NCI-H2227 (cell line): ENCODE measurements around the gene KIT.
"Not testable (repeated sequence)": the region's sequence is repeated elsewhere in the genome, so short reads cannot be mapped to it uniquely, and the experiment has no call there.

Source experiments
- DNase-seq: peaks from one replicate; lab custom pipeline; 2025; ENCODE audit not compliant: unreplicated experiment; lab: John Stamatoyannopoulos, UW

Gene KIT

DNA sequence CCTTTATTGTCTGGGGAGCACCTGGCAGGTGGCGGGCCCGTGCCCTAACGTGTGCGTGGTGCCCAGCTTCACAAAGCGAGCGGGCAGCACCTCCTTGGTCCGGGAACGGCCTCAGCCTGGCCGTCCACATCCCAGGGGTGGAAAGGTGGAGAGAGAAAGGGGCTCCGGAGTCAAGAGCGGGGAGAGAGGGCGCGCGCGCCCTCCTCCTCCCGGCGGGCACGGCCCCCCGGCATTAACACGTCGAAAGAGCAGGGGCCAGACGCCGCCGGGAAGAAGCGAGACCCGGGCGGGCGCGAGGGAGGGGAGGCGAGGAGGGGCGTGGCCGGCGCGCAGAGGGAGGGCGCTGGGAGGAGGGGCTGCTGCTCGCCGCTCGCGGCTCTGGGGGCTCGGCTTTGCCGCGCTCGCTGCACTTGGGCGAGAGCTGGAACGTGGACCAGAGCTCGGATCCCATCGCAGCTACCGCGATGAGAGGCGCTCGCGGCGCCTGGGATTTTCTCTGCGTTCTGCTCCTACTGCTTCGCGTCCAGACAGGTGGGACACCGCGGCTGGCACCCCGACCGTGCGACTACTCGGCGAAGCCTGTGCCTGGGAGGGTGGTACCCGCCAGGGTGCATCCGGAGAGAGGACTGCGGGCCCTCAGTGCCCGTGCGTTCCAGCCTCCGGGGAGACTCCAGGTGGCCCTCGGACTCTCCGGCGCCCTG lies at the start of gene KIT:
KIT (plus strand) TSS at position 407 of the 701 bp plus-strand sequence; CDS start at position 465, 58 bp downstream.
- DNase-seq: peak; percentile 79

DNA sequence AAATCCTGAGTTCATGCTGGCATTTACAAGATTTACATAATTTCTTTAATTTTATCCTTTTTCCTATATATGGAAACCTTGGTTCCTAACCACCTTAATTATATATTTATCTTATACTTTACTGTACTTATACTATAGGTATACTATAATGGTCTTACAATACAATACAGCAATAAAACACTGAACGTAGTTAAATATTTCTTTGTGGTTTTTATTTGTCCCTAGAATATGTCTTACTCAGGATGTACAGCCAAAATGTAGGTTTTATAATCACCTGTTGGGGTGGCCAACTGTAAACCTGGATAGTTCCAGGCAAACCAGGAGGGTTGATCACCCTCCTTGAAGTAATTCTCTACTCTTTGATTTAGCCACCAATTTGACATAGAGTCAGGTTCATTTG lies 48.4 kb upstream of the KIT start:
- DNase-seq: no peak

DNA sequence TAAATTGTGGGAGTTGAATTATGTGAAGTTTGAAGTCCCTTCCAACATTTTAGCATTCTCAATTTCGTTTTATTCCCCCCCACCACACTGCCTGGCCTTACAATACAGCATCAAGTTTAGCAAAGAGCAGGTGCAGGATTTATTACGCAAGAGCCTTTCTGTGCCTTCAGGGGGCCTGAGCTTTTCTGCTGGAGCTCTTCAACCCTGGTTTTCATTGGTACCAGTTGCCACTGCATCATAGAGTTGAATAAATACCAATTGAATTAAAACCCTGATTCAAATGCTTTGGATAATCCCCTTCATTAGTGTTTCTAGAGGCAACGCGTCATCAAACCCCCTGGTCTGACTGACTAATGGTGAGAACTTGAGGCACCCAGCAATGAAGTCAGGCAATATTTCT lies 43.6 kb upstream of the KIT start:
- no peak for DNase-seq

DNA sequence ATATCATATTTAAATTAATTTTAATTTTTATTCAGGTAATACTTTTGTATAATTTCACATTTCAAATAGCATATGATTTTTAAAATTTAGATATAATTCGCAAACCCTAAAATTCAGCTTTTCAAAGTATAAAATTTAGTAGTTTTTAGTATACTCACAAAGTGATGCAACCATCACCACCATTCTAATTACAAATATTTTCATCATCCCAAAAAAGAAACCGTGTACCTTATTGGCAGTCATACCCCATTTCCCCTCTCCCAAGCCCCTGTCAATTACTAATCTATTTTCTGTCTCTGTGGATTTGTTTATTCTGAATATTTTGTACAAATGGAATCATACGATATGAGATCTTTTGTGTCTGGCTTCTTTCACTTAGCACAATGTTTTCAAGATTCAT lies 37.0 kb upstream of the KIT start:
- no peak for DNase-seq

DNA sequence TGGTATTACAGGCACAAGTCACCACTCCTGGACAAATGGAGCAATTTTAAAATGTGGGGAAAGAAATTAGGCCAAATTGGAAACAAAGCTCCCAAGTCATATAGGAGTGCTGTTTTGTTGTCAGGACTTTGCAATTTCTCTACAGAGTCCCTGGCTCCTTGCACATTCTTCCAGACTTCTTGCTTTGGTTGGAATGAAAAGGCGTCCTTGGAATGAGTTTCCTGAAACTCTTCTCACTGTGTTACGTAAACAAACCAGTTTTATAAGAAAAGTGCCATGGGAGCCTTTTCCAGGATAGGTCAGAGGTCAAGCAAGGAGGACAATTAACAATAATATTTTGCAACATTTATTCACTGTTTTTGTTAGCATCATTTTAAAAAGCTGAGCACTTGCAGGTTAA lies 32.4 kb upstream of the KIT start:
- DNase-seq: no peak

DNA sequence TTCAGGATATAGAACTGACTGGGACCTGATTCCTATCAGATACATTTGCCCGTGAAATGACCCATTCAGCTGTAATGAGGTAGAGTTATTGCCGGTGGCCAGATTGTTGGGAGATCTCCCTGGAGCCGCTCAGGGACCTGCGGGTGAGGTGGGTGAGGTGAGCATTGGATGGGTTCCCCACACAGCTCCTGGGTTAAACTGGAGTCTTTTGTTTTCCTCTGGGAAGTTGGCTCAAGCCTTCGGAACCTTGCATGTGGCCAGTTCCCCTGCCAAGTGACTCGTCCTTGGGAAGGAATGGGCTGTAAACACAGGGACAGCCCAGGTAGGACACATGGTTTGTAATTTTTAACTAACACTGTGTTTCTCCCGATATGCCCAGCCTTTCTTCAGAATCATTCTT lies 31.6 kb upstream of the KIT start:
- DNase-seq: no peak

DNA sequence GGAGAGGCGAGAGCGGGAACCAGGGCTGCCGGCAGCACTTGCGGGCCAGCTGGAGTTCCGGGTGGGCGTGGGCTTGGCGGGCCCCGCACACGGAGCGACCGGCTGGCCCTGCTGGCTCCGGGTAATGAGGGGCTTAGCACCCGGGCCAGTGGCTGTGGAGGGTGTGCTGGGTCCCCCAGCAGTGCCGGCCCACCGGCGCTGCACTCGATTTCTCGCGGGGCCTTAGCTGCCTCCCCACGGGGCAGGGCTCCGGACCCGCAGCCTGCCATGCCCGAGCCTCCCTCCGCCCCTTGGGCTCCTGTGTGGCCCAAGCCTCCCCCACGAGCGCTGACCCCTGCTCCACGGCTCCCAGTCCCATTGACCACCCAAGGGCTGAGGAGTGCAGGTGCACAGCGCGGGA lies 25.2 kb upstream of the KIT start:
- no peak for DNase-seq

DNA sequence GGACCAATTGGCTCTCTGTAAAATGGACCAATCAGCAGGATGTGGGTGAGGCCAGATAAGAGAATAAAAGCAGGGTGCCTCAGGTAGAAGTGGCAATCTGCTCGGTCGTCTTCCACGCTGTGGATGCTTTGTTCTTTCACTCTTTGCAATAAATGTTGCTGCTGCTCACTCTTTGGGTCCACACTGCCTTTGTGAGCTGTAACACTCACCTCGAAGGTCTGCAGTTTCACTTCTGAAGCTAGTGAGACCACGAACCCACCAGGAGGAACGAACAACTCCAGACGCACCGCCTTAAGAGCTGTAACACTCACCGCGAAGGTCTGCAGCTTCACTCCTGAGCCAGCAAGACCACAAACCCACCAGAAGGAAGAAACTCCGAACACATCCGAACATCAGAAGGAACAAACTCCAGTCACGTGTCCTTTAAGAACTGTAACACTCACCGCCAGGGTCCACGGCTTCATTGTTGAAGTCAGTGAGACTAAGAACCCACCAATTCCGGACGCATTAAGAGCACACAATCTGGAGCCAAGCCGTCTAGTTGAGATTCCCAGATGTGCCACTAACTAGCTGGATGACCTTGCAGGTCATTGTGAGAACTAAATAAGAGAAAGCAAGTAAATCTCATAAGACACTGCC lies 24.5 kb upstream of the KIT start:
- DNase-seq: not testable (repeated sequence)

DNA sequence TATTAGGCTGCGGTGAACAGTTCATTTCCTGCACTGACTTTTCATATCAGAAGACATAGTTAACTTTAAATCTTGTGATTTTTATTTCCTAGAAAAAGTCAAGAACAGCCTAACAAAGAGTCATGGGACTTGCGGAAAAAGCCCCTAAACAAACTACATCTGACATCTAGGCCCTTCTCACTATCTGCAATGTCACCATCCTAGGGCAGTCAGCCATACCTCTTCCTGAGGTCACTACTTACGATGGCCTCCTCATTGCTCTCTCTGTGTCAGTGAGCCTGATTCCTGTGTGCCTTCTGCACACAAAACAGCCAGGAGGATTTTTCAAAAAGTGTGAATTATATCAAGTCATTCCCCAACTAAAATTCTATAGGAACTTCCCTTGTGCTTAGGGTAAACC lies 22.4 kb upstream of the KIT start:
- no peak for DNase-seq

DNA sequence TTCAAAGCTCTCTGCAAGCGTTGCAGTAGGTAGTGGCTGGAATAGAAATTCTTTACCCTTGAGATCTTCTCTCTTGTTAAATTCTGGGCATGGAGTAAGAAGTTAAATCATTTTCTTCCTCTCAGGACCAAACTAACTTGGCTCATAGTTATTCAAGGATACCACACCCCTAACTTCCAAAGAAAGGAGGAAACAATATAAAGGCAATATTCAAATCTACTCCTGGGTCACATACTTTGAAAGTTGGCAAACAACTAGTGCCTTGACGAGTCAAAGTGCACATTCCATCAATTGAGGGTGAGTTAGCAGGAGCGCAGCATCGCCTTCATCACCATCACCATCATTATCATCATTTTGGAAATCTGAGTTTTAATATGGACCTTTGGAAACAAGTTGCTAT lies 20.4 kb upstream of the KIT start:
- no peak for DNase-seq

DNA sequence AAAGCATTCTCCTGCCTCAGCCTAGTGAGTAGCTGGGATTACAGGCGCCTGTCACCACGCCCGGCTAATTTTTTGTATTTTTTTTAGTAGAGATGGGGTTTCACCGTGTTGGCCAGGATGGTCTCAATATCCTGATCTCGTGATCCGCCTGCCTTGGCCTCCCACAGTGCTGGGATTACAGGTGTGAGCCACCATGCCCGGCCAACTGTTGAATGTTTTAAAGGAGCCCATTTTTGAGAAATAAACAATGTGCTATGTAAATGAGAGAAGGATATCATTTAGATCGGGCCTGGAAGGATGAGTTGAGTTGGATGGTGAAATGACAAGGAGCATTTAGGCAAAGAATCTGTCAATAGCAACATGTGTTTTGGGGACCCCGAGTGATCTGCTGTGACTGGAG lies 16.7 kb upstream of the KIT start:
- DNase-seq: not testable (repeated sequence)

DNA sequence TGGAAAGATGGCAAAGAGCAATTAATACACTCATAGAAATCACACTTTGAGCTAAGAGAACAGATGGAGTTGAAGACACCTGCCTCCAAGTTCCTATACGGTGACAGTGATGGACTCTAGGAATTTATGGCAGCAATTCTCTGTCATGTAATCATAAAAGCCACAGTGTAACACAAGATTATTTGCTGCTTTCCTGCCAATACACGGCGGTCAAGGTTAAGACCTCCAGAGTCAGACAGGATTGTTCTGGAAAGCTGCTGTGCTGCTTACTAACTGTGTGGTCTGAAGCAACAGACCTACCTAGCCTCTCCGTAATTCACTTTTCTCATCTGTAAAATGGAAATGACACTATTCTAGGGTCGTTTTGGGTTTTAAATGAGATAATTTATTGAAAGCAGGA lies 14.6 kb upstream of the KIT start:
- DNase-seq: no peak

DNA sequence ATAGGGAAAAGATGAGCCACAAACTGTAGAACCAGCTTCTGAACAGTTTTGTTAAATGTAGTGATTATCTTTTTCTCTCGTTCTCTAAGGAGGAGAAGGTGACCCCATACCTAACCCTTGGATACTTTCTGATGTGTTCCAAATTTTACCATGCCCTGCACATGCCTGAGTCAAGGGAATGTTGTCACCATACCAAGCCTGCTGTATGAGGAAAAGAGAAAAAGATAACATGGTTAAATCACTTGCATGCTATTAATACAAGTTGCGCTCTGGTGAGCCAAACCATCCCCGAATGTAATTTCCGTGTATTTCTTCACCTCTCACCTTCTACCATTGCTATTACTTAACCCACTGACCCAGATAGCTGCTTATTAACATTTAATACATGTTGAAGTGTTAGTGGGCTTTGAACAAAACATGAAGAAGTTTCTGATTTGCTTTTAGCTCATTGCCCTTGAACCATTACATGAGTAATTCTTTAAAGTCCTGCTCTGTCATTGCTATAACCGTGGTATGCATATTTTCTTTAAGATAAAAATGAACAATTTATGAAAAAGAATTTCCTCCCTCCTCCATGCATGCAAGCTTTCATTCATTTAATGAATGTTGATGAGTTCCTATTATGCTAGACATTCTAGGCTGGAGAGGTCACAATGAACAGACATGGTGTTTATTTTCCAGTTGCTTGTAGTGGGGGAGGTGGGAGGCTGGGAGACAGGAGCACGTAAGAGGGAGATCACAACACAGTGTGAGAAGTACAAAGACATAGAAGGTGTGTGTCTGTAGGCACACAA lies 13.6 kb upstream of the KIT start:
- DNase-seq: no peak

DNA sequence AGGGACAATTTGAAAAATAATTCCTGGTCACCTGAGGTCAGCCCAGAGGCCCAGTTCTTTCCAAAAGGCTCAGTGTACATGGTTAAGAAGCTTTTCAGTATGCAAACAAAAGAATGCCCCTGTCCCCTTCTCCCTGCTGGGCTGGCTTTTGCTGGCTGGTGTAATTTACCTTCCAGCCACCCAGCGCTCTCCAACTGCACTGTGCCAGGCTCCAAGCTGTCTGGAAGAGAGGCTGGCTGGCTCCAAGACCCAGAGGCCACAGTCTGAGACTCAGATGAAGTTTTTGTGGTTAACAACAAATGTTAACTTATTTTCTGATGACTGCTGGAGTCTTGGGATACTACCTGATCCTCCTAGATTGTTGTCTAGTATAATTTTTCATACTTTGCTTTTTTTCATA lies 11.9 kb upstream of the KIT start:
- DNase-seq: no peak

DNA sequence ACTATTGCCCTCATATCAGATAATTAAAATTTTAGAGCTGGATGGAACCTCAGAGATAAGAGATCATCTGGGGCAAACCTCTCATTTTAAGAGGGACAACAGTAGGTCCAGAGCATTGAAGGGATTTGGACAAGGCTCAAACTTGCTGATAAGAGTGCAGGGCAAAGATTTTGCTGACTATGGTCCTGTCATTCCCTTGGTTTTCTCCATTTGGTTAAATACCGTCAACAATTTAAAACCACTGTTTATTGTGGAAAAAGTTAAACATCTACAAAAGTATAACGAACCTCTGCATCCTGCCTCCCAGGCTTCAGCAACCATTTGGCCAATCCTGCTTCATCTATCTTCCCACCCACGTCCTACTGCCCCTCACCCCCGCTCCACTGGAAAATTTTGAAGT lies 10.7 kb upstream of the KIT start:
- DNase-seq: no peak

DNA sequence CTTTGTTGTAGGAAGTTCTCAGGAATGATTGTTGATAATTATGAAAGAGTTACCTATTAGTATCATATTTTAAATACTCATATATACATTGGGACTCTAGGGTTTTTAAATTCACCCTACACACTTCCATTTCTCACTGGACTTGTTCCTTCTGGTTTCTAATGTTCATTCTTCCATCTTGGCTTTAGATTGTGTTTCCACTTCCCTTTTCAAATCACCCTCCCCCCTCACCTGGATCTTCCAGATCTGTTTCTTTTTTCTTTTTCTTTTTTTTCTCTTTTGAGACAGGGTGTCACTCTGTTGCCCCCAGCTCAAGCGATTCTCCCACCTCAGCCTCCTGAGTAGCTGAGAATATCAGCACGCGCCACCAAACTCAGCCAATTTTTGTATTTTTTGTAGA lies 6.7 kb upstream of the KIT start:
- DNase-seq: no peak

DNA sequence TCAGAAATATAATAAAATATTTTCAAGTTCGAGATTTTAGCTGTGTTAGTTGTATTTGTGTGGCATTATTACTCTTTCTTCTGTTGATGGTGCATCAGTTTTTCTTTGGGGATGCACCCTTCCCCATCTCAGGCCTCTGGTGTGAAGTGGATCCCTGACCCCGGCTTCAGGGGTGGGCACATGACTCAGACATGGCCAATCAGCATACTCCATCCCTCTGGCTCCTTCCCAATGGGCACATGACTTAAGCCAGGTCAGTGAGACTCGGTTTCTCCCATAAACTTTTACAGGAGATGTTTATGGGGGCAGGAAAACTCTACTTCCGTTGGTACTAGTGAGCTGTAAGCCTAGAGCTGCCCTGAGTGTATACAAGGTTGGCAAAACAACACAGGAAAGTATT lies 3.0 kb upstream of the KIT start:
- DNase-seq: no peak

DNA sequence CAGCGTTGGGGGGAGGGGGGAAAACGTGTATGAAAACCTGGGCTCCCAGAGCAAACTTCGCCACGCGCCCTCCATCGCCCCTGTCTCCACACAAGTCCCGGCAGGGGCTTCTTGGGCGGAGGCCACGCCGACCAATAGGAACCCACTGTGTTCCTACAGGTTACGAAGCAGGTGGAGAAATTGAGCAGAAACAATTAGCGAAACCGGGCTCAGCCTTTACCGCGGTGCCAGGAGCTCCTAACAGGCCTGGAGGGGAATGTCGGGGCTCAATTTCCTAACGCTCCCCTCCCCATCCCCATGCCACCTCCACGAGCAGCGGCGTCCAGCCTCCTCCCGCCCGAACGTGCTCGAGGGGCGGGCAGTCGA lies 589 bp upstream of the KIT start:
- peak; percentile 28 for DNase-seq

DNA sequence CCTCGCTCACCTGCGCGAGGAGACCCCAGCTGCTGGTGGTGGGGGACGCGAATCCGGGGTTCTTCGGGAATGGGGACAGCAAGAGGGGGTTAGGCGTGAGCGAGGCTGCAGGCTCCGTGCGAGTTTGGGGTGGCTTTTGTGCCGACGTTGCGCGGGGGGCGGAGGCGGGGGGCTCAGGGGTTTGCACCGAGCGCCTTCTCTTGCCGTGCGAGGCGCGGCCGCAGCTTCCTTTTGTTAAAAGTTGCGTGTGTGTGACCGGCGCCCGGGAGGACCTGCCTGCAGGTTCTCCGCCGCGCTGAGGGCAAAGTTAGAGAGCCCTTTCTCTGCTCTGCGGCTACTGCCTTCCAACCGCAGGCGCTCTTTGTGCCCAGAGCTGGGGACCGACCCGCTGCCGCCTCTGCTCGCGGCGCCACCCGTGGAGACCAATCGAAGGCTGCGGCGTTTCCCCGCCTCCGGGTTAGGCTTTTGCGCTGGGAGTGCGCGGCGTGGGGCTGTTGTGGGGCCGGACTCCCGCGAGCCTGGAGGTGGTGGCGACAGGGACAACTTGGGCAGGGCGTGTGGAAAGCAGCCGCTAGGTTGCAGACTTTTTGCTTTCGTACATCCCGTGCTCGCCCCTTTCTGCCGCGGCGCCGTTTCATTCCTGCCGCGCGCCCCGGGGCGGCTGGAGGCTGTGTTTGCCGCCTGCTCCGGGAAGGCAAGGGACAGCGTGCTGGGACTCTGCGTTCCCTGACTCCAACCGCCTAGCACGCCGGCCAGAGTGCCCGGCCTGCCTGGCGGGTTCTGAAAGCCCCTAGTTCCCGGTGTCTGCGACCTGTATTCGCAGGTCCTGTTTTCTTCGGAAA lies 716 bp downstream of the KIT start:
- DNase-seq: peak; percentile 28

DNA sequence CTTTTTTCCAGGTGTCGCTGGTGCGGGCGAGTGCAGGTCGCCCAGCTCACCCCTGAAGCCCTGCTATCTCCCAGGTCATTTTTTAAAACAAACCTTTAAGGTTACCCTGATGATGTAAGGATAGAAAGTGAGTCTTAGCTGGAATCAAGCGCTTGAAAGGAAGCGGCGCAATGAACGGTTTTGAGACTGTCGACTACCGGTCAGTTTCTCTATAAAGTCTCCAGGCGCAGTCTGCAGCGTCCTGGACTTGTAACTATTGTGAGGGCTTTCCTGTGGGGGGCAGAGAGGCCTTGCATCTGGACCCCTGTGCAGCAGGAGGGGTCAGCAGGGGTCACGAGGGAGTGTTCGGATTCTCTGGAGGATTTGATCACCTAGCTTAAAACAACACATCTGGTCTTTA lies 1.6 kb downstream of the KIT start:
- DNase-seq: no peak

DNA sequence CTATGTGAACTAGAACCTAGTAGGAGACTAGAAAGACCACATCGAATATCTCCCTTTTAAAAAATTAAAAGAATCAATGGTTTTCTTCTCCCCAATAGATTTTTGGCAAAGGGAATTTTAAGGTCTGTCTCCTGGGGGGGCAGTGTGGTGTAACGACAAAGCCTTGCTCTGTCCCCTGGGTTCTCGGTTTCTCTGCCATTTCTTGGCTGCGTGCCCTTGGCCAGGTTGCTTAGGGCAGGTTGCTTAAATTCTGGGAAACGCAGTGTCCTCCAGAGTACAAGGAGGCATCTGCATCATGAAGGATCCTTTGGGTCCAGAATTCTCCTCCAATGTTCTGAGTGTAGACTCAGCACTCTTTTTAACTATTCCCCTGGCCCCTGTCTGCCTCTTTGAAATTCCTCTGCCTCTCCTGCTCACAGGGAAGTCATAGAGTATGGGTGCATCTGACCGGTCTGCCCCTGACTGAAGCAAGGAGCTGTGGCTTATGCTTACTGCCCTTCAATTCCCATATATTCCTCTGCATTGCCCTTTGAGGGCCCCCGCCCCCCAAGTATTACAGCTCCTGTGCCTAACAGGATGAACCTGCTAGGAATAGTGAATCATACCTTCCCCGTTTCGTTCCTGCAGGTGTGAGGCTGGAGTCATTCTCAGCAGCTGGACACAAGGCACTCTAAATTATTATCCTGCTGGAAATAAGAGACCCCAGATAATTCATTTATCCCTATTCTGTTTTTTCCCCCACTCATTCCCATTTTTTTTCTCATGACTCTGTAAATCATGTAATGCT lies 2.2 kb downstream of the KIT start:
- no peak for DNase-seq
